ENCODE data around the gene MPRIP.
"Not testable (repeated sequence)": the region's sequence is repeated elsewhere in the genome, so short reads cannot be mapped to it uniquely, and the experiment has no call there.

The MPRIP gene

DNA sequence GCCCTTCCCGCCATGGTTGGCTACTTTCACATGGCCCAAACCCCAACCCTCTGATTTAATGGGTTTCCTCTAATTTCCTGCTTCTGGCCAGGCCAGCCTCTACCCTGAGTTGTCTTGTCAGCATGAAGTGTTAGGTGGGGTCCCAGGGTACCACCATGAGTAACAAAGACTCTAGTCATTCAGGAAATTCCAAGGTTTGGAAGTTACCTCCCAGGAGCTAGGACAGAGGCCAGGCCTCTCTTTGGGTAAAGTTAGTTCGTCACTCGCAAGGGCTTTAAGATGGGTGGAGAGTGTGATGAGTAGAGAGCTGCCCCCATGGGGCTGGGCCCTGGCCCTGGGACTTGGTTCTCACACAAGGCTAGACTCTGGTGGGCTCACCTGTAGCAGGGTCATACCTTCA is 109.3 kb downstream of the MPRIP start:
- no peak for DNase-seq

DNA sequence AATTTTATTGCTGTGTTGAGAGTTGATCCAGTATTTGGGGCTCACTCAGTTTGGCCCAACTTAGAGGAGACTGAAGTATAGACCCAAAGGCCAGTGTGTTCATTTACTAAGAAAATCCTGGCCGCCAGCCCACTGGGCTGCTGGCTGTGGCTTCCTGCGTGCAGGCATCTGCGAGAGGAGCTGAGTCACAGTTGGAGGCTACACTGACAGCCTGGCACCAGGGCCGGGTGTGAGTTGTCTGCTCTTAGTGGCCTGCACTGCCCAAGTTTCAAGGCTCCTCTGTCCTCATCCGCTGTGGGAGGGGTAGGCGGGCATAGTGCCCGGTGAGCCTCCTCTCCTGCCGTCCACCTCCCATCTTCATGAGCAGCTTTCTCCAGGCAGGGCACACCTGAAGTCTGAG is 109.7 kb downstream of the MPRIP start:
- no peak for DNase-seq

DNA sequence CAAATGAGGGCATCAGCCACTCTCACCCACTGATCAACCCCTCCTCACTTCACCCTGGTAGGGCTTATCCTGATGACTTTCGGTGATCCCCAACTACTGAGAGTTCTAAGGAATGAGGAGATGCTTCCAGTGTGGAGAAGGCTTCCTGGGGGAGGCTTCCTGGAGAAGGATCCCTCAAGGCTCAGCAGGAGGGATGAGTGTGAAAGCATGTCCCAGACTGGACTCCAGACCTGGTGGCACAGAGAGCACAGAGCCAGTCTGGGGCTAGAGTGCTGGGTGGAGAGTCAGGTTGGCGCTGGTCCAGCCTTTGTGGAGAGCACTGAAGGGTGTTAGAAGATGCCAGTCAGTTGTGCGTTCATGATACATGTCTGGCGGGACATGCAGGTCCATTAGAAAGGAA is 110.1 kb downstream of the MPRIP start:
- no peak for DNase-seq

DNA sequence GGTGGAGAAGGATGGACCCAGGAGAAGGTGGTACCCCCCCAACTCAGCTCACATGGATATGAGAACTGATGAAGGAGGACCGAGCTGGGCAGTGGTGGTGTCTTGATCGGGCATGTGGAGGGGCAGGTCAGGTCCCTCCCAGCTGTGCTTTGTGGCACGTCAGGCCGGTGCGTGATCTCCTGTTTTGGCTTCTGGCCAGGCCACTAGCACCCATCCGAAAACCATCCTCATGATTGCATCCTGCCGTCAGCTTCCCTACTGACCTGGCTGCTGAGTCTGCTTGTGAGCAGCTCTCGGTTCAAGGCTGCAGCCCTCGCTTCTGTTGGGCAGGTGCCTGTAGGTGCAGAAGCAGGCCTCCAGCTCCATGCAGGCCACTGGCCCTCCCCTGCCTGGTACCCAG is 110.8 kb downstream of the MPRIP start:
- no peak for DNase-seq

DNA sequence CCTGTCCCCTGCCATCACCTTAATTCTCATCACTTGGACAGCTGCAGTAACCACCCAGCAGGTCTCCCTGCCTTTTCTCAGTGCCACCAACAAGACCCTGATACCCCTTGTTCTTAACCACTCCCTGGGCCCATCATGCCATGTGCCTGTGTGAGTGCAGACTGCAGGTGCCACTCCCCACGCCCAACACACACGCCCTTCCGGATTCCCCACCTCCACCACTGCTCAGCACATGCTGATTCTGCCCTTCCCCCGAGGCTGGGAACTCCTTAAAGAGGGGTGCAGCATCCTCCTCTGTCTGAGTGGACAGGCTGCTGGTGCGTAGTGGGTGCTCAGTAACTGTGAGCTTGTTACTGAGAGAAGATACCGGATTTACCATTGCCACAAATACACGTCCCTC is 111.5 kb downstream of the MPRIP start:
- no peak for DNase-seq

DNA sequence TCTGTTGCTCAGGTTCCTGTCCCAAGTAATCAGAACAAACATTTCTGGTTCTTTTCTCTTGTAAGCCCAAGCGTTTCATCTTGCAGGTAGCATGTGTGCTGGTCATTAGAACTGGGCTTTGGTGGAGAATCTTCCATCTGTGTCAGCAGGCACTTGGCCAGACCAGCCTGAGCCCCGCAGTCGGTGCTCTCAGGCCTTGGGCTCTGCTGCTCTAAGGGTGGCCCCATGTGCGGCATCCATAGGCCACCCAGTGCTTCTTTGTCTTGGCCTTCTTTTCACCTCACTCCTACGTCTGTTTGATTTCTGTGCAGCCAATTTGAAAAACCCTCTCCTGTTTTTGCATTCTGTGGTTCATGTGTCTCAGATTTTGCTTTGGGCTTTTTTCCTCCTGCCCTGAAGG is 112.3 kb downstream of the MPRIP start:
- DNase-seq = no peak

DNA sequence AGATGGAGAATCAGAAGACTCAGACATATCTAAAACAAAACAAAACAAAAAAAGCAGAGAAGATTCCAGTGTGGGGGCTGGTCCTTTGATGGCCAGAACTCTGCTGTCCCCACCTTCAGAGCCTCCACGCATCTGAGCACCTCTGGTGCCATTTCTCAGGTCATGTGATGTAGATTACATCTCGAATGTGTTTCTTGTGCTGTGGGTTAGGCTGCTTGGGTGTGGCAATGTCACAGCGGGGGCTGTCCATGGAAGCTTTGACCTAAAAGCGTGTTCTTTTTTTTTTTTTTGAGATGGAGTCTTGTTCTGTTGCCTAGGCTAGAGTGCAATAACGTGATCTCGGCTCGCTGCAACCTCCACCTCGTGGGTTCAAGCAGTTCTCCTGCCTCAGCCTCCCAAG is 112.7 kb downstream of the MPRIP start:
- no peak for DNase-seq

DNA sequence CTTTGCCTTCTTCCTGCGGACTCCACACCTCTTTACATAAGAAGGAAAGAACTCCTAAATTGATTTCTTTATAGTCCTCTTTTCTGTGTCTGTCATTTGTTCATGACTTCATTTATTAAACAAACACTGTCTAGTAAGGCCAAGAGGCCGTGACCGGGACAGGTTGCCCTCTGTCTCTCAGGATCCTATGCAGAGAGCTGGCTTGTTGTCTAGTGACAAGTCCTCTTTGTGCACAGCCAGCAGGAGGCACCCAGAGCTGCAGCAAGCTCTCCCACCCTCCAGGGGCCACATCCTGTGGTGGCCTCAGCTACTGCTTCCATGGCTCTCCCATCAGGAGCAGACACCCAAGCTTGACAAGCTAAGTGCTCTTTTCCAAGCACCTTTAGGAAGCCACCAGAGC is 113.3 kb downstream of the MPRIP start:
- no peak for DNase-seq

DNA sequence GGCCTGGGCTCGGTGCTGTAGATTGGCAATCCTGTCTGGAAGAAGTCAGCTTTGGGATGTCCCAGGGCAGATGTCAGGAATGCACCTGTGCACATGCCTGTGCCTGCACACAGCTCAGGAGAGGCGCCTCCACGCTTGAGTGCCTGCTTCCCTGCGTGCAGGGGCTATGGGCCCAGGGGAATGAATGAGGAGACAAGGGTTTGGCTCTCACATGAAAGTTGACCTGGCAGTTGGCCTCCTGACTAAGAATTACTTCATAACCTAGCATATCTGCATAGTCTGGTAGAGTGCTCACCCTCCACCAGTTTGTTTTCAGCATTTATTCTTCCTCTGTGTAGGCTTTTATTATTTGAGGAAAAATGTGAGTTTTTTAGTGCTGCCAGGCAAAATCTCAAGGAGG is 113.8 kb downstream of the MPRIP start:
- DNase-seq = no peak

DNA sequence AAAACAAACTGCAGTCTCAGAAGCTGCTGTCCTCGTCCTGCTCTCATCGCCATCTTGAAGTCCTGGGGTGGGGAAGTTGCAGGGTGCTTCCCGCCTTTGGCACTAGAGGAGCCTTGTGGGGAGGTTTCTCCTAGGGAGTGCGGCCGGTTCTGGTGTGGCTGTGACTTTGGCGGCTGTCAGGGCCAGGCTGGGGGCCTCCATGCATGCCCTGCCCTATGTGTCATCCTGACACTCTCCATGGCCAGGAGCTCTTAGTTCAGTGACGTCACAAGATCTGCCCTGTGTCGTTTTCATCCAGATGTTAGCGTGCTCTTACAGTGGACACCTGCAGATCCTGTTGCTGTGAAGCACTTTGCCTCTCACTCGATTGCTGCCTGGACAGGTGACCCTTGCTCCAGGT is 114.3 kb downstream of the MPRIP start:
- DNase-seq = no peak

DNA sequence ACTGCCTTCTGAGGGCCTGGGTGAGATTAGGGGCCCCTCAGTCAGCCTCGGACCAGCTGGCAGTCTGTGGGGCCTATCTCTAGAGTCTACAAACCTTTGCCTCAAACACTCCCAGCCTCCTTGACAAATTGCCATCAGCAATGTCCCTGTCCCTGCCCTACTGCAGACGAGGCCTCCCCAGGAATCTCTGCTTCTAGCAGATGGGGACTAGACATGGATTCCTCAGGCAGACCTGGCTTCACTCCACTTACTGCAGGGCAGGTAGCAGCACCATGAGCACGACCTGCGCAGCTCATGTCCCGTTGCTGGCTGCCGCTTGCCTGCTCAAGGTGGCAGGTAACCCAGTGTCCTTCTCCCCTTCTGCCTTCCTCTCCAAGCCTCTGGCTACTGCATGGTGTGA is 114.8 kb downstream of the MPRIP start:
- DNase-seq = no peak

DNA sequence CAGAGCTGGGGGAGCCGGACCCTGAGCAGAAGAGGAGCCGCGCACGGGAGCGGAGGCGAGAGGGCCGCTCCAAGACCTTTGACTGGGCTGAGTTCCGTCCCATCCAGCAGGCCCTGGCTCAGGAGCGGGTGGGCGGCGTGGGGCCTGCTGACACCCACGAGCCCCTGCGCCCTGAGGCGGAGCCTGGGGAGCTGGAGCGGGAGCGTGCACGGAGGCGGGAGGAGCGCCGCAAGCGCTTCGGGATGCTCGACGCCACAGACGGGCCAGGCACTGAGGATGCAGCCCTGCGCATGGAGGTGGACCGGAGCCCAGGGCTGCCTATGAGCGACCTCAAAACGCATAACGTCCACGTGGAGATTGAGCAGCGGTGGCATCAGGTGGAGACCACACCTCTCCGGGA is 116.2 kb downstream of the MPRIP start:
- DNase-seq = not testable (repeated sequence)

DNA sequence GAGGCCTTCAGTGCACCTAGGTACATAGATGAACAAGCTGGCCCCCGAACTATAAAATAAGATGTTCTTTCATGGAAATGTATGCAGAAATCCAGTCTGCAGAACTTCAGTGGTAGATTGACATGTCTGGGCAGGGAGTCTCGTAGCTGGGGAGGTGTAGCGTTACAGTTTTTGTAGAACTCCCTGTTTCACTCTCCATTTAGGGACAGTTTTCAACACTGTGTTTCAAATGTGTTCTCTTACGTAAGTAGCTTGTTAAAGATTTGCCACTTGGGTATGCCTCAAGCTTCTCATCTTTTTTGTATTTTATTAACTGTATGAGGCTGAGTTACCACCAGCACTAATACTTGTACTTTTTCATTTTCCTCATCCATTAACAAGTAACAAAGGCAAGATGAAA is 117.3 kb downstream of the MPRIP start:
- DNase-seq = no peak

DNA sequence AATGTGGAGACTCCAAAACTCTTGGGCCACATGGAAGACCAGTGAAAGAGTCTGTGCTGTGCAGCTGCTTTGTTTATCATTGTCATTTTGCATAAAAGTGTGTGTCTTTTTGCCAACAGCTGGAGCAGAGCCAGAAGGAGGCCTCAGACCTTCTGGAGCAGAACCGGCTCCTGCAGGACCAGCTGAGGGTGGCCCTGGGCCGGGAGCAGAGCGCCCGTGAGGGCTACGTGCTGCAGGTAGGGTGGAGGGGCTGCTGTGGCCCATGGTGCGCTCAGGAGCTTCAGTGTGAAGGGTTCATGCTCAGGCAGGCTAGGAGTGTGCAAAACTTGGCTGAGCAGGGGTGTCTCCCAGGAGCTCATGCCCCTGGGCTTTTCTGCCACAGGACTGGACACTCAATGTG is 118.9 kb downstream of the MPRIP start:
- no peak for DNase-seq

DNA sequence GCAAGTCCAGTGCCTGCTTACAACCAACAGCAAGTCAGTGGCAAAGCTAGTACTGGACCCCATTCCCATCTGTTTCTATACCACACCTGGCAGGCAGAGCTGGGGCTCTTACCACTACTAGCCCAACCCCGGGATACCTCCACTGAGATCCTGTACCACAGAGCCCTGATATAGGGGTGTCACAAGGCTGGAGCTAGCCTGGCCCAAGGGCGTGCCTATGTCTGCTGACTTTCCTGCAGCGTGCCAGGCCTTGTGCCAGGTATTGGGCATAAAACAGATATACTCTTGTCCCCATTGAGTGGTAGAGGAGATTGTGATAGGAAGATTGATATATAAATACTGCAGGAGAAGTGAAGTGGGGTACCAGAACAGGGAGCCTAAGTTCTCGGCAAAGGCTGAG is 119.5 kb downstream of the MPRIP start:
- DNase-seq = no peak

DNA sequence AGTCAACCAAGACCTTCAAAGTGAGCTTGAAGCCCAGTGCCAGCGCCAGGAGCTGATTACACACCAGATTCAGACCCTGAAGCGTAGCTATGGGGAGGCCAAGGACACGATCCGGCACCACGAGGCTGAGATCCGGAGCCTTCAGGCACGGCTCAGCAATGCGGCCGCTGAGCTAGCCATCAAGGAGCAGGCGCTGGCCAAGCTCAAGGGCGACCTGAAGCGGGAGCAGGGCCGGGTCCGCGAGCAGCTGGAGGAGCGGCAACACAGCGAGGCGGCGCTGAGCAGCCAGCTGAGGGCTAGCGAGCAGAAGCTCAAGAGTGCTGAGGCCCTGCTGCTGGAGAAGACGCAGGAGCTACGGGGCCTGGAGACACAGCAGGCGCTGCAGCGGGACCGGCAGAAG is 121.9 kb downstream of the MPRIP start:
- DNase-seq = no peak

DNA sequence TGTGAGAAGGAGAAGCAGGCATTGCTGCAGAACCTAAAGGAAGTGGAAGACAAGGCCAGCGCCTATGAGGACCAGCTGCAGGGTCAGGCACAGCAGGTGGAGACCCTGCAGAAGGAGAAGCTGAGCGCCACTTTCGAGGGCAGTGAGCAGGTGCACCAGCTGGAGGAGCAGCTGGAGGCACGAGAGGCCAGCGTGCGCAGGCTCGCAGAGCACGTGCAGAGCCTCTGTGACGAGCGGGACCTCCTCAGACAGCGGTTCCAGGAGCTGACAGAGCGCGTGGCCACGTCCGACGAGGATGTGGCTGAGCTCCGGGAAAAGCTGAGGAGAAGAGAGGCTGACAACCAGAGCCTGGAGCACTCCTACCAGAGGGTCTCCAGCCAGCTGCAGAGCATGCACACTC is 122.4 kb downstream of the MPRIP start:
- DNase-seq = no peak

DNA sequence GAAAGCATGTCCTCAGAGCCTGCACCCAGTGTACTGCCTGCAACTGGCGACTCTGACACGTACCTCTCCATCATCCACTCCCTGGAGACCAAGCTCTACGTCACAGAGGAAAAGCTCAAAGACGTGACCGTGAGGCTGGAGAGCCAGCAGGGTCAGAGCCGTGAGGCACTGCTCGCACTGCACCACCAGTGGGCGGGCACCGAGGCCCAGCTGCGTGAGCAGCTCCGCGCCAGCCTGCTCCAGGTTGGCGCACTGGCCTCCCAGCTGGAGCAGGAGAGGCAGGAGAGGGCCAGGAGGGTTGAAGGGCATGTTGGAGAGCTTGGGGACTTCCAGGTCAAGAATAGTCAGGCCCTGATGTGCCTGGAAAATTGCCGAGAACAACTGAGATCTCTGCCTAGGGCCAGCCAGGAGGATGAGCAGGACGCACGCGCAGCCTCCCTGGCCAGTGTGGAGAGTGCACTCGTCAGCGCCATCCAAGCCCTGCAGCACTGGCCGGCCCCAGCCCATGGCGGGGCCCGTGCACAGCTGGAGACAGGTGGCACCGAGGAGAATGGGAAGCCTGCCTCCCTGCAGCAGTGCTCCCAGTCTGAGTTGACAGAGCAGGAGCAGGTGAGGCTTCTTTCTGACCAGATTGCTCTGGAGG is 123.5 kb downstream of the MPRIP start:
- no peak for DNase-seq

DNA sequence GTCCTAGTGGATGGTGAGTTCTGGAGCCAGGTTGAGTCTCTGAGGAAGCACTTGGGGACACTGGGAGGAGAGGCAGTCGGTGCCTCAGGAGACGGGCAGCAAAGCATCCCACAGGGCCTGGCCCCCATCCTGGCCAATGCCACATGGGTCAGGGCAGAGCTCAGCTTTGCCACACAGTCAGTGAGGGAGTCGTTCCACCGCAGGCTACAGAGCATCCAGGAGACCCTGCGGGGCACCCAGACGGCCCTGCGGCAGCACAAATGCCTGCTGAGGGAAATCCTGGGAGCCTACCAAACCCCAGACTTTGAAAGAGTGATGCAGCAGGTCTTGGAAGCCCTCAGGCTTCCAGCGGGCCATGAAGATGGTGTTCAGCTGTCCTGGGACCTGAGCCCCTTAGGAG is 124.2 kb downstream of the MPRIP start:
- DNase-seq = no peak

DNA sequence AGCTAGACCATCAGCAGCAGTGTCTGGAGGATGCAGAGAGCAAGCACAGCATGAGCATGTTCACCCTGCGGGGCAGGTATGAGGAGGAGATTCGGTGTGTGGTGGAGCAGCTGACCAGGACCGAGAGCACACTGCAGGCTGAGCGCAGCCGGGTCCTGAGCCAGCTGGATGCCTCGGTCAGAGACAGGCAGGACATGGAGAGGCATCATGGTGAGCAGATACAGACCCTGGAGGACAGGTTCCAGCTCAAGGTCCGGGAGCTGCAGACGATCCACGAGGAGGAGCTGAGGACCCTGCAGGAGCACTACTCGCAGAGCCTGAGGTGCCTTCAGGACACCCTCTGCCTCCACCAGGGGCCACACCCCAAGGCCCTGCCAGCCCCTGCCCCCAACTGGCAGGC is 125.1 kb downstream of the MPRIP start:
- no peak for DNase-seq

DNA sequence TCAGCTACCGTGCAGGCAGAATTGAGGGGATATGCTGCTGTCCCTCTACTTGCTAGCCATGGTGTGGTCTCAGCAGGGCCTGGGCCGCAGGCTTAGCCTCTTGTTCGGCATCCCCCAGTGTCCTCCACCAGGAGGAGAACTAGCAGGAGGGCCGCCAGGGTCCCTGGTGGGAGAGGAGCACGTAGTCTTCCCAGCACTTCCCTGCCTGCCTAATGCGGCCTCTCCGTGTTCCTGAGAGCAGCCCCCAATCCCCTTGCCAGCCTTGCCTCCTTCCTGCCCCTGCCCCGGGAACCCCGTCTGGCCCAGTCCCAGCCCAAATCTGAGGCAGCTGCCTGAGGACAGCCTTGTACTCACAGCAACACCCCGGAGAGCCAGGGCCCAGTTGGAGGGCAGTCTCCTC is 125.7 kb downstream of the MPRIP start:
- DNase-seq = no peak

DNA sequence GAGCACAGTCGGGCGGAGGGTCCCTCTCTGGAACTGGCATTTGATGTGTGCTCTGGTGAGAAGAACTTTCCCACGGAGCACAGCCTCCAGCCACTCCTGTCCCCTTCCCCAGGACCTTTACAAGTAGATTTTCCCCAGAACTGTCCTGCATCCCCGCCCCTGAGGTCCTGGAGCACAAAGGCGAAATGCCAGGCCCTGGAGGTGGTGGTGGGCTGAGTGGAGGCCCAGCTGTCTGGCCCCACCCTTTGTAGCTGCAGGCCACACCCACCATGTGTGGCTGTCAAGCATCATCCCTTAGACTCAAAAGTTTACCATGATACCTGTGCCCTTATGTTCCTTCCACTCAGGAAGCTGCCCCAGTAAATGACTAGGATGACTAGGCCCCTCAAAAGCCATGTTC is 126.1 kb downstream of the MPRIP start:
- DNase-seq = no peak

DNA sequence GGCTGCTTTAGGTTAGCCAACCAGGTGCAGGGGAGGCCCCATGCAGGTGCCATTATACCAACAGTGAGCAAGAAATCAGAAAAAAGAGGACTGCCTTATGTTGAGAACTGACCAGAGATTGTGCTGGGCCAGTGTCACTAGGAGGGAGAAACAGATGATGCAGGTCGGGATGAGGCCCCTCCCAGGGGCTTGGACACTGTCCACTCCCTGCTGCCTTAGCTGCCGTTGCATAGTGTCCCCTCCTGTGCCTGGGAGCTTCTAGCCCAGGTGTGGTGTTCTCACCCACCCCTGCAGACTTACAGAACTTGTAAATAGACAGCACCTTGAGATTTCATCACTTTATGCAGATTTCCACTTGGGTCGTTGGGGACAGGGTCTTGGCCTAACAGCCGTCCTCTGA is 127.1 kb downstream of the MPRIP start:
- no peak for DNase-seq

DNA sequence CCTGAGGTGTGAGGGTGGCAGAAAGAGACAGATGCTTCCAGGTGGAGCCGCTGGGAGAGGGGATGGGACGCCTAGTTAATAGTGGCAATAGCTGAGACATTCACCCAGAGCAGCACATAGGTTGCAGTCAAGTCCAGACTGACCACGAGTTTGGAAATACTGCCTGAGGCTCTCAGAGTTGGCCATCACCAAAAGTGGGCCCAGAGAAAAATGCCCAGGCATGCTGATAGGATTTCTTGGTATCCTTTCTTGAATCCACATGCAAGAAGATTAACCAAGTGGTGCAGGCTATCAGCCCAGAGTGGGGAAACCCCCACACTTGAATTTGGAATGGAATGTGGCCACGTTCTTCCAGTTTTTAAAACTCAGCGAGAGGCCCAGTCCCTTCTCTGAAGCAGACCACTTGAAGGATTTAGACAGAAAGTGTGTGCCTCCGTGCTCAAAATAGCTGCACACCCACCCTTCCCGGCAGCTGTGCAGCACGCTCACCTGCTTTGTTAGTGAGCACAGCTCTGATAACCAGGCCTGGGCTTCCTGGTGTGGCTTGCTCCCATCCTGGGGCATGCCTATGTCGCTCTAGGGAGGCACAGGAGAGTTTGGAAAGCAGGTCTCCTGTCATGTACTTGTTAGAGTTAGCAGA is 128.2 kb downstream of the MPRIP start:
- no peak for DNase-seq

DNA sequence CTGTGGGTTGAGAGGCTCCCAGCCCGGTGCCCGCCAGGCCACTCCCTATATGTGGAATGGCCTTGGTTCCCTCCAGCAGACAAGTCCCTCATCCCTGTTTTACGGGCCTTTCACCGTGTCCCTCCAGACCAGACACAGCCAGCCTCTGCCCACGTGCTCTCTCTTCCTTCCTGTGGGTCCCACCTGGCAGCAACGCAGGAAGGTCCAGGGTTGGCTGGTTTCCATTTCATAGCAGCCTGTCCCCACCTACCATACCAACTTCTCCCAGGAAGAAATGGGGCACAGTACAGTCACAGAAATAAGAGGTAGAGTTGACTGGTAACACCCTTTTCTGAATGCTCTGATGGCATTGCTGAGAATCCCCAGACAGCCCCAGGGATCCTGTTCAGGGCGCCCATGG is 128.9 kb downstream of the MPRIP start:
- no peak for DNase-seq
